NK-92 (cell line): Measurements from ENCODE around the gene HIP1.
"Not testable (repeated sequence)": the region's sequence is repeated elsewhere in the genome, so short reads cannot be mapped to it uniquely, and the experiment has no call there.

Source experiments
- DNase-seq: peaks from one replicate; lab custom pipeline; 2025; ENCODE audit not compliant: unreplicated experiment; lab: John Stamatoyannopoulos, UW

The HIP1 gene

DNA sequence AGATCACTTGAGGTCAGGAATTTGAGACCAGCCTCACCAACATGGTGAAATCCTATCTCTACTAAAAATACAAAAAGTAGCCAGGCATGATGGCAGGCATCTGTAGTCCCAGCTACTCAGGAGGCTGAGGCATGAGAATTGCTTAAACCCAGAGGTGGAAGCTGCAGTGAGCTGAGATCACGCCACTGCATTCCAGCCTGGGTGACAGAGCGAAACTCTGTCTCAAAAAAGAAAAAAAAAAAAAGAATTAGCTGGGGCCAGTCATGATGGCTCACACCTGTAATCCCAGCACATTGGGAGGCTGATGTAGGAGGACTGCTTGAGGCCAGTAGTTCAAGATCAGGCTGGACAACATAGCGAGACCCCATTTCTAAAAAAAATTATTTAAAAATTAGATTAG is 21.0 kb downstream of the HIP1 start:
- DNase-seq: not testable (repeated sequence)

GRCh38 chr7:75716992-75717626 is 21.6 kb downstream of the HIP1 start:
- DNase-seq: no peak

GRCh38 chr7:75715864-75716263 is 22.9 kb downstream of the HIP1 start:
- DNase-seq: no peak

- DNase-seq: no peak
Measured at GRCh38 chr7:75712517-75713361, 26.0 kb downstream of the HIP1 start.

DNA sequence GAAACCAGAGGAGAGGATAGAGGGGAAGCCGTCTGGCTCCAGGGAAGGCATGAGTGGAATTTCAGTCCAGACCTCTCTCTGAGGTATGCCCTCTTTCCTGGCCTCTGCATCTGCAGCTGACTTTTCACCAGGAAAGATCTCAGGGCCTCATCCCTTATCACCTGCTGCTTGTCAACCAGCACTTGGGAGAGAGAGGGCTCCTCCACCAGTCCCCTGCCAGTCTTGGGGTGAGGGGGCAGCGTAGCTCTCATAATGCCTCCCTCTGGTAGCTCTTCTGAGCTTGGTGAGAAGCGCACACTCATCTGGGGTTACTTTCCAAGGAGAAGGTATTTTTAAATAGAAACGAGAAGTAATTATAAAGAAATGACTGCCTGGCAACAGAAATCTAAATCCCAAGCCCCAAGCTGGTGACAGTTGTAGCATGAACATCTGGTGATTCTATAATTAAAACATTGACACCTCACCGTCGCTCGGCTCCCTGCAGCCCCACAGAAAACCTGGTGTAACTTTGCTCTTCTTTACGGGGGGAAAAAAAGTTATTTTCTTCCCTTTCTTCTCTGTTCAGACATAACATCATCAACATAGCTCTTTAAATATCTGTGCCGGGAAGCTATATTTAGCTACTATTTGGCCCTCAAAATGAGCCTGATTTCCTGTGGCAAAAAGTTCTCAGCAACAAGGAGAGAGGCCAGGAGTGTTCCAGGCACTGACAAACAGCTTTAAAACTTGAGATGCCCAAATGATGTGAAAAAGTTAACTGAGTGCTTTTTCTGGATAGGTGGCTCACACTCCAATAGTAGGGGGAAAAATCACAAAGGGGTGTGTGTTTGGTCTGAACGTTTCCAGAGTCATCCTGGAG is 26.9 kb downstream of the HIP1 start:
- DNase-seq: no peak

DNA sequence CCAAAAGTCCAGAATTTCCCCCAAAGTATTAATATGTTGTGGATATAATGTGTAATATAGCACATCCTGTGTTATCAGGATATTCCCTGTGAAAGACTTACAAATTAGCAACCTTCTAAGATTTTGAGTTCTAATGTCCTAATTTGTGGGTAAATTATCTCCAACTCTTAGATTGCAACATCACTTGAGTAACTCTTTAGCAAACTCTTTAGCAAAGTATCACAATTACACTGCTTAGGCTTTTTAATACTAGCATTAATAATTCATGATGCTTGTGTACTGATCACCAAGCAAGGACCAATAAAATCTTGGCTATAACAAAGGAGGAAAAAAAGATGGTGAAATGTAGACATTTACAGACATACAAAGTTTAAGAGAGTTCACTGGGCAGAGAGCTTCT is 27.7 kb downstream of the HIP1 start:
- DNase-seq: no peak

DNA sequence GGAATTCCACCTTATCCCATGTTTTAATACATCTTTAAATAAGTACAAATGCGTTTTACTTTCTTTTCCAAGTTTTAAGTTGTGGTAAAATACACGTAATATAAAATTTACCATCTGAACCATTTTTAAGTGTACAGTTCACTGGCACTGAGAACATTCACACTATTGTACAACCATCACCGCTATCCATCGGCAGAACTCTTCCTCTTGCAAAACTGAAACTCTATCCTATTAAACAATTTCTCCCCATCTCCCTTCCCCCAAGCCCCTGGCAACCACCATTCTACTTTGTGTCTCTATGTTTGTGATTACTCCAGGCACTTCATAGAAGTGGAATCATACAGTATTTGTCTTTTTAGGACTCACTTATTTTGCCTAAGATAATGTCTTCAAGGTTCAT is 33.8 kb downstream of the HIP1 start:
- no peak for DNase-seq

- no peak for DNase-seq
Measured at GRCh38 chr7:75702515-75702914, 36.2 kb downstream of the HIP1 start.

- no peak for DNase-seq
Measured at GRCh38 chr7:75699993-75700392, 38.7 kb downstream of the HIP1 start.

GRCh38 chr7:75698358-75698757 is 40.4 kb downstream of the HIP1 start:
- no peak for DNase-seq

DNA sequence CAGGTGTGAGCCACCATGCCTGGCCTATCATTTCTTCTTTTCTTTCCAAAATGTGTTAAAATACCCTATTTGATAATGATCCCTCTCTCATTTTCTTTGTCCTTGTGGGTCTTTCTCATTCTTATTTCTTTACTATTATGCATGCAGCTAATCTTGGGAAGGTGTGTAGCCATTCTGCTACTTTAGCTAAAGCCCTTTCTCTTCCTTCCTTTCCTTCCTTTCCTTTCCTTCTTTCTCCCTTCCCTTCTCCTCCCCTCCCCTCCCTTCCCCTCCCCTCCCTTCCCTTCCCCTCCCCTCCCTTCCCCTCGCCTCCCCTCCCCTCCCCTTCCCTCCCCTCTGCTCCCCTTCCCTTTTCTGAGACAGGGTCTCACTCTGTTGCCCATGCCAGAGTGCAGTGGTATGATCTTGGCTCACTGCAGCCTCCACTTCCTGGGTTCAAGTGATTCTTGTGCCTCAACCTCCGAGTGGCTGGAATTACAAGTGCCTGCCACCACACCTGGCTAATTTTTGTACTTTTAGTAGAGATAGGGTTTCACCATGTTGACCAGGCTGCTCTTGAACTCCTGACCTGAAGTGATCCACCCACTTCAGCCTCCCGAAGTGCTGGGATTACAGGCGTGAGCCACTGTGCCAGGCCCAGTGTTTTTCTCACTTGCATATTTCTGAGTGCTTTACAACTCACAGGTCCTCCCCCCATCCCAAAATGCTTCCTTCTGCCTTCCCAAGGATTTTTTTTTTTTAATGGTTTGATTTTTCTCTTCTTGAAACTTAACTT is 42.3 kb downstream of the HIP1 start:
- no peak for DNase-seq

GRCh38 chr7:75694638-75695399 is 43.9 kb downstream of the HIP1 start:
- DNase-seq: no peak

DNA sequence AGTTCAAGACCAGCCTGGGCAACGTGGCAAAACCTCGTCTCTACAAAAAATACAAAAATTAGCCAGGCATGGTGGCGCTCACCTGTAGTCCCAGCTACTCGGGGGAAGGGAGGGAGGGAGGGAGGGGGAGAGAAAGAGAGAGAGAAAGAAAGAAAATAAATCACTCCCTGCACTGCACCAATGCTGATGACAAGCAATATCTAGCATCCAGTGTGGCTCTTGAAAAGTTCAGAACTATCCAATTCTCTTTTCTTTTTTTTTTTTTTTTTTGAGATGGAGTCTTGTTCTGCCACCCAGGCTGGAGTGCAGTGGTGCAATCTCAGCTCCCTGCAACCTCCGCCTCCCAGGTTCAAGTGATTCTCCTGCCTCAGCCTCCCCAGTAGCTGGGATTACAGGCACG is 45.1 kb downstream of the HIP1 start:
- not testable (repeated sequence) for DNase-seq

DNA sequence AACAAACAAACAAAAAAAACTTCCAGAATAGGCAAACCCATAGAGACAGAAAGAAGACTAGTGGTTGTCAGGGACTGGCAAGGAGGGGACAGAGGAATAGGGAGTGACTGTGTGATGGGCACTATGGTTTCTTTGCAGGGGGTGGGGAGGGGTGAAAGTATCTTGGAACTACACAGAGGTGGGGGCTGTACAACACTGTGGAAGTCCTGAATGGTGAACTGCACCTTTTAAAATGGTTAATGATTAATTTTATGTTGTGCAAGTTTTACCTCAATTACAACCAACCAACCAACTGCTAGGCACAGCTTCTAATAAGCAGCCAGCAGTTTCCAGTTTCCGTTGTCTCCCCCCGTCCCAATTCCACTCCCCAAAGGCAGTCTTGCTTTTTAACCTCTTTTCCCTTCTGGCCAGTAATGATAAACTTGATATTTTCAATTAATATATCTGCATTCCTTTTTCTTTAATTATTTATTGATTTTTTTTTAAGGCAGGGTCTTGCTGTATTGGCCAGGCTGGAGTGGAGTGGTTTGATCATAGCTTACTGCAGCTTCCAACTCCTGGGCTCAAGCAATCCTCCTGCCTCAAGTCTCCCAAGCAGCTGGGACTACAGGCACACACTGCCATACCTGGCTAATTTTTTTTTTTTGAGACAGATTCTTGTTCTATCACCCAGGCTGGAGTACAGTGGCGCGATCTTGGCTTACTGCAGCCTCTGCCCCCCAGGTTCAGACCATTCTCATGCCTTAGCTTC is 46.8 kb downstream of the HIP1 start:
- DNase-seq: no peak

- DNase-seq: no peak
Measured at GRCh38 chr7:75690121-75690523, 48.6 kb downstream of the HIP1 start.

DNA sequence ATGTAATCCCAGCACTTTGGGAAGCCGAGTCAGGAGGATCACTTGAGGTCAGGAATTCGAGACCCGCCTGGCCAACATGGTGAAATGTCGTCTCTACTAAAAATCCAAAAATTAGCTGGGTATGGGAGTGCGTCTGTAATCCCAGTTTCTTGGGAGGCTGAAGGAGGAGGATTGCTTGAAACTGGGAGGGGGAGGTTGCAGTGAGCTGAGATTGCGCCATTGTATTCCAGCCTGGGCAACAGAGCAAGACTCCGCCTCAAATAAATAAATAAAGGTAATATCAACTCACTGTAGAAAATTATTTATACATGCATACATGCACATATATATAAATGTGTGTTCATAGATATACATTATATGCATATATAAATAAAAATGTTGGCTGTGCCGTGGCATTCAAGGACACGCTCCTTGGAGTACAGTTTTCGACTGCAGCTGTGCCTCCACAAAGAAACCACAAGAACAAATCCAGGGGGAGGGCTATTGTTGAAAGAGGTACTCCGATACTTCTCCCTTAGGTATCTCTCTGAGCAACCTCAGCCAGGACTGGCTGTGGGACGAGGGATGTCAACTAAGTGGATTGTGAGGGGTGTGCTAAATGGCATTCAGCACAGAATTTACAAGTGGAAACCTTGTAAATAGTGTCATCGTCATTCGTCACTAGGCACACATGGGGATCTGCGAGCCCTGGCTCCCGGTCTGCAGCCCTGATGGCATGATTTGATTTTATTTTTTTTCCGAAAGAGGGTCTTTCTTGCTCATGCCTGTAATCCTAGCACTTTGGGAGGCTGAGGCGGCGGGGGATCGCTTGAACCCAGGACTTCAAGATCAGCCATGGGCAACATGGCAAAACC is 49.3 kb downstream of the HIP1 start:
- no peak for DNase-seq

DNA sequence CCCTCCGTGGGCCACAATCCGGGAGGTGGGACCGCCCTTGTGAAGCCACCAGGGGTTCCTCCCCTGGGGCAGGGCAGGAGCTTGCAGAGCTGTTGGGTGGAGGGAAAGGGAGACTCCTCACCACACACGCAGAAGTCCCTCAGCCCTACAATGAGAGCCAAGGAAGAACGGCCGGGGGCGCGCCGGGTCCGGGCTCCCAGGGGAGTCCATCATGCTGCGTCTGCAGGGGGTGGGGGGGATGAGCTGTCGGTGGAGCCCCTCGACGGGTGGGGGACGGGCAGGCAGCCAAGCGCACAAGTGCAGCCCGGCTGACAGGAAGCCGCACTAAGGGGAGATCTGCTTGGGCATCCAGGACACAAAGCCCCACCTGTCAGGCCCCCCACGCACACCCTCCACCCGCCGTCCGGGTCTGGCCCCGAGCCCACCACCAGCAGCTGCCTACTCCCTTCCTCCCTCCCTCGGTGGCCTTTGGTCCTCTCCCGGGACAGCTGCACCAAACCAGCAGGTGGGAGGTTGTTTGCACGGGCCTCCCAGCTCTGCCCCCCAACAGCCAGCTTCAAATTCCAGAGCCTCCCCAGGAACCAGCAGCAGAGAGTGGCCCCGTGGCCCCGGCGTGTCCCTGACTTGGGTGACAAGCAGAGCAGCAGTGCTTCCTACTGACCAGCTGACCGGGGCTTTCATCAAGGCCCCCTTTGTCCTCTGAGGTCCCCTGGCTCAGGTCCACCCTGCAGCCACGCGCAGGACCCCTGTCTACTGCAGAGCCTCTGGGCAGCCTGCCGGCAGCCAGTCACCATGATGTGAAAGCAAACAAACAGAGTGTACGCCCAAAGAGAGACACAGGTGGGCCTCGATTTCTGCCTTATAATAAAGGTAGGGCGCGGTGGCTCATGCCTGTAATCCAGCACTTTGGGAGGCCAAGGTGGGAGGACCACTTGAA is 50.3 kb downstream of the HIP1 start:
- no peak for DNase-seq
